Thoracic aorta endothelial cell (primary cell): ENCODE results near the gene GCA. TPM values are rescaled to one million over a fixed set of nuclear protein-coding genes. Genes with fewer than 3 reads are reported as not detected.

Experiments
- total RNA-seq: library from RNA; depleted of rRNA; stranded (reverse); fragments of >200 nt; gene quantifications from 2 replicates; pipeline ENCODE4 v1.2.3, GENCODE V29; 2012

The GCA gene
- 12.6 and 12.7 TPM in 2 replicates for total RNA-seq

GRCh38 chr2:162343824-162344616 lies at the start of gene GCA:
GCA (plus strand) TSS chr2:162344132; CDS start chr2:162344249, 117 bp downstream.

GRCh38 chr2:162318328-162319180 lies 25.4 kb upstream of the GCA start, which contains the start of gene IFIH1:
IFIH1 (minus strand) TSS chr2:162318684; CDS start chr2:162318307, 377 bp downstream.

Other genes starting within 250 kb of the GCA start
- not detected in 2 replicates for gene GCG, start 191.9 kb upstream of the GCA start, total RNA-seq
- gene FAP, start 100.7 kb upstream of the GCA start, total RNA-seq, result 0.53 and 5.9 TPM in 2 replicates
- 5.6 and 8.8 TPM in 2 replicates for gene IFIH1, start 25.4 kb upstream of the GCA start, total RNA-seq